NOMO-1 treated with DMSO at 0.1 percent for 48 hours (cell line): Measurements from ENCODE around the gene ABR.
"Not testable (repeated sequence)": the region's sequence is repeated elsewhere in the genome, so short reads cannot be mapped to it uniquely, and the experiment has no call there.

Experiments
- DNase-seq: peaks from one replicate; lab custom pipeline; 2025; ENCODE audit not compliant: unreplicated experiment; lab: John Stamatoyannopoulos, UW

ABR gene

DNA sequence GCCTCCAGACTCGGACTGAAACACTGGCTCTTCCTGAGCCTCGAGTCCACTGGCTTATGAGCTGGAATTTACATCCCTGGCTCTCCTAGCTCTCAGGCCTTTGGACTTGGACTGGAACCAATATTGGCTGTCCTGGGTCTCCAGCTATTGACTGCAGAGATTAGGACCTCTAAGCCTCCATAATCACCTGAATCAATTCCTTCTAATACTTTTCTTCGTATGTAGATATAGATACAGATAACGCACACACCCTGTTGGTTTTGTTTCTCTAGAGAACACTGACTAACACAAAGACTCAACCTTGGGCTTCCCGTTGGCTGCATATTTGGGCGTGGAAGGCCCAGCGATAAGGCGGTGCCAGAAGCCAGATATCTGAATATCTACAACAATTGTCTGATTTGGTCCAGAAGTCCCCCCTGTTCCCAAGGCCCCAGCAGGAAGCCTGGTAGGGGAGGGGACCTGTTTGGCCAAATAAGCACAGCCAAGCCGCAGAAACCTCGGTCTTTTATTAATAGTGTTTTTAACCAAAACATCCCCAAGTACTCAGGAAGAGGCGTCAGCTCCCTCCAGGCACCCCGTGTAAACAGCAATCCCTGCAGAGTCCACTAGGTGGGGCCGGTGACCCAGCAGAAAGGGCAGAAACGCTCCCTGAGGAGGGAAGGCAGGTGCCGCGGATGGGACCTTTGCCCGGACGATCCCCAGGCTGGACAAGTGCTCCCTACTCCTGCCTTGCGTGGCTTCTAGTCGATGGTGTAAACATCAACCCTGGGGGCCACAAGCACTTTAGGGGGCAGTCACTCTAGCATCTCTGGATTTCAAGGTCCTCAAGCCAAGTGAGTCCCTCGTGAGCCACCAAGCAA is 57.0 kb downstream of the ABR start:
- DNase-seq, result peak; percentile 19

DNA sequence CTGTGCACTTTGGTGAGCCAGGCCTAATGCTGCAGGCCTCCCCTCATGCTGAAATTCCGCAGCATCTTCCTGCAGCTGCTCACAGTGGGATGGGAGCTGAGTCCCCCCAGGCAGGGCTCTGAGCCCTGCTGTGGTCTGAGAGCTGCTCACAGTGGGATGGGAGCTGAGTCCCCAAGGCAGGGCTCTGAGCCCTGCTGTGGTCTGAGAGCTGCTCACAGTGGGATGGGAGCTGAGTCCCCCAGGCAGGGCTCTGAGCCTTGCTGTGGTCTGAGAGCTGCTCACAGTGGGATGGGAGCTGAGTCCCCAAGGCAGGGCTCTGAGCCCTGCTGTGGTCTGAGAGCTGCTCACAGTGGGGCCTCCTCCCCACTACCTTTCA is 58.4 kb downstream of the ABR start:
- not testable (repeated sequence) for DNase-seq

- no peak for DNase-seq
Measured at GRCh38 chr17:1120596-1121441, 59.0 kb downstream of the ABR start.

GRCh38 chr17:1119924-1120323 is 59.9 kb downstream of the ABR start:
- no peak for DNase-seq

DNA sequence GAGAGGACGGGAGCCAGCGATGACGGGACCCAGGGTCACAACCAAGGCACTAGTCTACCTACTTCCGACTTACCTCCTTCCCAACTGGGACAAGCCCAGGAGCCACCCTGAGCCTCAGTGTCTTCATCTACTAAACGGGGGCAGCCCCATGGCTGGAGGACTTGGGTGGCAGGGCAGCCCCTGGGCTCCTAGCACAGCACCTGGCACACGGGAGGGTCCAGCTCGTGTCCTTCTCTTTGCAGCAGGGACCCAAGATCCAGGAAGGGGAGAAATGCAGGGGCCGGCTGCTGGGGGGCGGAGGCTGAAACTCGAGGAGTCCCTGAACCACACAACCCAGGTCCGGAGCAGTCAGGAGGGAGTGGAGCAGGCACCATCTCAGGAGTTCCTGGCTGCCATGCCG is 63.2 kb downstream of the ABR start:
- no peak for DNase-seq

GRCh38 chr17:1112875-1113274 is 66.9 kb downstream of the ABR start:
- no peak for DNase-seq

- peak; percentile 47 for DNase-seq
Measured at GRCh38 chr17:1111599-1112443, 68.0 kb downstream of the ABR start.

DNA sequence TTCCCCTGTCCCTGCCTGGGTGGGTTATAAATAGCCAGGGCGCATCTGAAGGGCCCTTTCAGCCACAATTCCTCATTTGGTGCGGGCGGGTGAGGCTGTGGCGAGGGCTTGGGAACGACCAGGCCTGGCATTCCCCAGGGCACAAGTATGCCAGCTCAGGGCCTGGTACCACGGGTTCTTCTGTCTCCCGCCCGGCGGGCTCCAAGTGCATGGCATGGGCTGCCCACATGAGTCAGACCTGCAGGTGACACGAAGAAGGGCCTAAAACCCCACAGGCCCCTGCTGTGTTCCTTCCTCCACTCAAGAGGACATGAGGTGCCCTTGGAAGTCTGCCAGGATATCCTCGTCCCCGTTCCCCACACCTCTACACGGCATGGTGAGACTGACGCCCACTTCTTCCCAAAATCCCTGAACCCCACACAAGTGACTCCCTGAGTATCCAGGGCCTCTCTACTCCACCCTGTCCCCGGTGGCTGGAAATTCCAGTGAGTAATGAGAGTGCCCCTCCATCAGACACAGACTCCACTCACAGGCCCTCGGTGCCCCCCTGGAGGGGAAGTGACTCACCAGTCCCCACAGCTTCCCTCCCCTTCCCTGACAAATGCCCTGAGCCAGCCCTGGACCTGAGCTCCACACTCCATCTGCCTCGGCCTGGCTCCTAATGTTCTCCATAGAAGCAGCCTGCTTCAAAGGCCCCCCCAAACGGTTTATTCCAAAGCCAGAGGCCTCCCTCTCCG is 68.8 kb downstream of the ABR start:
- DNase-seq, result peak; percentile 38

- no peak for DNase-seq
Measured at GRCh38 chr17:1110541-1110861, 69.3 kb downstream of the ABR start.

GRCh38 chr17:1109606-1110540 is 69.9 kb downstream of the ABR start:
- peak; percentile 17 for DNase-seq

- DNase-seq, result peak; percentile 44
Measured at GRCh38 chr17:1108765-1109605, 70.8 kb downstream of the ABR start.

- no peak for DNase-seq
Measured at GRCh38 chr17:1108478-1108764, 71.4 kb downstream of the ABR start.

GRCh38 chr17:1107777-1108477 is 71.9 kb downstream of the ABR start:
- no peak for DNase-seq

DNA sequence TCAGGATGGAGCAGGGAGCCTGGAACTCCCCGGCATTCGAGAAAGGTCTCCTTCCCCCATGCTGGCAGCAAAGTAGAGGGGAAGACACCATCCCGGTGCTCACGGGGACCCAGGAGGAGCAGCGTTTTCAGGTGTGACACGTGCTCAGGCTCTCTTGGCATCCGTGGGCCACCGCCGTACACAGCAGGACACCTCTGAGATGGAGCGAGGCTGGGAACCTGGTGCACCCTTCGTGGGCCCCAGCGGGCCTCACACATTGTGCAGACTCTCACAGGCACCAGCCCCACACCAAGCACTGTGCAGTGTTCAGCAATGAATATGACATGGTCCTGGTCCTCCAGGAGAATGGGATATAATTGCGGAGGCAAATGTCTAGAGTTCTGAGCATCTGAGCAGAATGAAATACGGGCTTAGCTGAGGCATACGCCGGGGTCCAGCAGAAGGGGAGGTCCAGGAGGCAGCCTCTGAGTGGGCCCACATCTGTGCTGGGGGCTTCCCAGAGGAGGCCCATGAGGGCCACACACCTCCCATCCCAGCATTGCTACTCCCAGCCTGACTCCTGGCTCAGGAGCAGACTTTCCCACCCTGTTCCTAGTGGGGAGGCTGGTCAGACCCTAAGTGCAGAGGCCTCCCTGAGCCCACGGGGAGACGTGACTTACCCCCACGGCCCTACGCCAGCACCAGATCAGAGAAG is 72.6 kb downstream of the ABR start:
- DNase-seq, result no peak

DNA sequence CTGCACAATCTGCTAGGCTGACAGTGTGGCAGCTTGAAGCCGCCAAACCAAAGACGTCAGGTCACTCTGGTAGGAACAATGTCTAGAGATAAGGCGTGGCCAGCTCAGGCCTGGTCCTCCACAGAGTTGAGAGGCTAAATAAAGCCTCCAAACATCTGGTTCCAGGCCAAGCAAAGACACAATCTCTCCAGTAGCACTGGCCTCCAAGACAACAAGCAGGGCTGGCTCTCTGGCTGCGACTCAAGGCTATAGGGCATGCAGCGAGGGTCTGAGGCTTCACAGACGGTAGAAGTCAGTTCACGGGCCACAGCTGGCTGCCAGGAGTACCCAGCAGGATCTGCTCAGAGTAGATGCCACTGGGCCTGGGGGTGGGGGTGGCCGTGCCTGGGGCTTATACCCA is 75.6 kb downstream of the ABR start:
- no peak for DNase-seq

GRCh38 chr17:1100382-1100781 is 79.4 kb downstream of the ABR start:
- no peak for DNase-seq

- DNase-seq, result no peak
Measured at GRCh38 chr17:1099242-1099641, 80.5 kb downstream of the ABR start.
